Gastroesophageal sphincter (tissue), 3 donors: Measurements from ENCODE around the gene CACNA1C.

Experiments
- CTCF ChIP-seq, 4 experiments: fragments of 200-600 bp in 2 of 4; fragments of 450-650 bp in 2 of 4; sonication (generic) in 1 of 4; IDR thresholded peaks; one replicate each; pipeline ENCODE4 v1.5.1; 2017 to 2019; ENCODE audit warnings: antibody characterized with exemption in 4 of 4, mild to moderate bottlenecking in 2 of 4, moderate library complexity in 2 of 4
- POLR2AphosphoS5 ChIP-seq: sonication (generic); formaldehyde crosslinking; IDR thresholded peaks from one replicate; pipeline ENCODE4 v1.6.1; 2017; ENCODE audit warnings: antibody characterized with exemption

DNA sequence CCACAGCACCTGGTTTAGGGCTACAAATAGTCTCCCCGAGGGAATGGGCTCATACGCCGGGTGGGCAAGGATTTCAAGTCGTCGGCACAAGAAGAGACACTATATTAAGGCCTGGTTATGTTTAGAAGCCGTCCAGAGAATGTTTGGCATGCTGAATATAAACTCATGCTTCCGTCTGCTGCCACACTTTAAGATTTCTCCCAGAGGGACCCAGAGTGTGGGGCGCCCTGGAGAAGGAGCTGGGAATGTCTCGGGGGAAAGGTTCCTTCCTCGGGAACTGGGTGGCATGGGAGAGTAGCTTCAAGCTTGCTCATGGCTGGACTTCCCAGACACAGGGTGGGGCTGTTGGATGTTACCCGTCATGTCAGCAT lies 295.7 kb downstream of the CACNA1C start:
- TF ChIP-seq POLR2AphosphoS5, result no peak
- TF ChIP-seq CTCF (IDR thresholded peaks at IDR 0.05), result no peak
